Chondrocyte (in vitro differentiated cells): Measurements from ENCODE around the gene SFTPA1. TPM values are rescaled to one million over a fixed set of nuclear protein-coding genes. Genes with fewer than 3 reads are reported as not detected.
"Not testable (repeated sequence)": the region's sequence is repeated elsewhere in the genome, so short reads cannot be mapped to it uniquely, and the experiment has no call there.

Experiments used
- DNase-seq: peaks from one replicate; pipeline ENCODE4 v3.0.0; 2021; ENCODE audit warnings: mixed read lengths, low spot score
- H3K27ac Mint-ChIP-seq: one replicate; pipeline ENCODE4 v1.8.0; 2021; ENCODE audit warnings: mild to moderate bottlenecking, moderate library complexity, mixed read lengths; ENCODE audit not compliant: unreplicated experiment
- H3K27me3 Mint-ChIP-seq: 2 replicates; pipeline ENCODE4 v1.8.0; 2021; ENCODE audit warnings: low read depth, mixed read lengths
- H3K36me3 Mint-ChIP-seq: 2 replicates; pipeline ENCODE4 v1.8.0; 2021; ENCODE audit warnings: low read depth, mixed read lengths
- H3K4me1 Mint-ChIP-seq: 2 replicates; pipeline ENCODE4 v1.8.0; 2021; ENCODE audit warnings: low read depth, mild to moderate bottlenecking, mixed read lengths
- H3K4me3 Mint-ChIP-seq: one replicate; pipeline ENCODE4 v1.8.0; 2021; ENCODE audit warnings: mild to moderate bottlenecking, moderate library complexity, mixed read lengths; ENCODE audit not compliant: unreplicated experiment
- H3K9me3 Mint-ChIP-seq: 2 replicates; pipeline ENCODE4 v1.8.0; 2021; ENCODE audit warnings: low read depth, mixed read lengths
- total RNA-seq: library from RNA; stranded (reverse); gene quantifications from 3 replicates; pipeline ENCODE4 v1.2.1, GENCODE V29; 2021
- TF ChIP-seq, protein P1 (sequence below): fragments of 200-600 bp; sonication (generic); IDR thresholded peaks from 2 replicates; pipeline ENCODE4 v1.5.0; 2021; ENCODE audit warnings: antibody characterized with exemption, mild to moderate bottlenecking, moderate library complexity

Gene SFTPA1
- total RNA-seq, 1 donor from 2014 or later, result not detected

- Mint-ChIP-seq H3K4me3 (no peak overlapping the region), H3K9me3 (peaks cover 8% of the 10 kb centered on the region), H3K27ac (no peak overlapping the region), H3K36me3 (peaks cover 3% of the 10 kb centered on the region), H3K4me1 (no peaks in the 10 kb centered on the region), H3K27me3 (peaks cover 5% of the 10 kb centered on the region)
- TF ChIP-seq, protein P1, sequence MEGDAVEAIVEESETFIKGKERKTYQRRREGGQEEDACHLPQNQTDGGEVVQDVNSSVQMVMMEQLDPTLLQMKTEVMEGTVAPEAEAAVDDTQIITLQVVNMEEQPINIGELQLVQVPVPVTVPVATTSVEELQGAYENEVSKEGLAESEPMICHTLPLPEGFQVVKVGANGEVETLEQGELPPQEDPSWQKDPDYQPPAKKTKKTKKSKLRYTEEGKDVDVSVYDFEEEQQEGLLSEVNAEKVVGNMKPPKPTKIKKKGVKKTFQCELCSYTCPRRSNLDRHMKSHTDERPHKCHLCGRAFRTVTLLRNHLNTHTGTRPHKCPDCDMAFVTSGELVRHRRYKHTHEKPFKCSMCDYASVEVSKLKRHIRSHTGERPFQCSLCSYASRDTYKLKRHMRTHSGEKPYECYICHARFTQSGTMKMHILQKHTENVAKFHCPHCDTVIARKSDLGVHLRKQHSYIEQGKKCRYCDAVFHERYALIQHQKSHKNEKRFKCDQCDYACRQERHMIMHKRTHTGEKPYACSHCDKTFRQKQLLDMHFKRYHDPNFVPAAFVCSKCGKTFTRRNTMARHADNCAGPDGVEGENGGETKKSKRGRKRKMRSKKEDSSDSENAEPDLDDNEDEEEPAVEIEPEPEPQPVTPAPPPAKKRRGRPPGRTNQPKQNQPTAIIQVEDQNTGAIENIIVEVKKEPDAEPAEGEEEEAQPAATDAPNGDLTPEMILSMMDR, result no peak
- no peak for DNase-seq
Observed at GRCh38 chr10:79628988-79629954, 18.5 kb downstream of the SFTPA1 start.

GRCh38 chr10:79629955-79630327 lies 19.2 kb downstream of the SFTPA1 start:
- Mint-ChIP-seq H3K9me3 (peaks cover 8% of the 10 kb centered on the region), H3K36me3 (peaks cover 3% of the 10 kb centered on the region), H3K4me3 (no peak overlapping the region), H3K4me1 (no peaks in the 10 kb centered on the region), H3K27me3 (peaks cover 5% of the 10 kb centered on the region), H3K27ac (no peak overlapping the region)
- DNase-seq, result no peak
- TF ChIP-seq, protein P1, result no peak

- not testable (repeated sequence) for H3K4me3 Mint-ChIP-seq, DNase-seq, H3K27me3 Mint-ChIP-seq, H3K36me3 Mint-ChIP-seq, H3K4me1 Mint-ChIP-seq, H3K9me3 Mint-ChIP-seq, H3K27ac Mint-ChIP-seq
Observed at GRCh38 chr10:79636654-79637199, 26.0 kb downstream of the SFTPA1 start.

DNA sequence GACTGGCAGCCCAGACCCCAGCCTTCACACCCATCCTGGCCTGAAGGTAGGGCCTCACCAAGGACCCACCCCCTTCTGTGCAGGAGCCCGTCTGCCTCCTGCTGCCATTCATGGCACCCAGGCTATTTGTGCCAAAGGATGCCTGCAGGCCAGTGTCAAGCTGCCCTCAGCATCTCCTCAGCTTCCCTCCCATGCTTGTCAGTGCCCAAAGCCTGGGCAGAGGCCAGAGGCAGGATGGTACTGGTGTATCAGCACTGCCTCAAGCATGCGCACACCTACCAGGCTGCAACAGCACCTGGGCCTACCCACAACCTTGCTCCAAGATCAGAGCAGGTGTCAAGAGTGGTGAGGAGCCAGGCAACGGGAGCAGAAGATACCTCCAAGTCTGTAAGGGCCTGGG lies 27.6 kb downstream of the SFTPA1 start:
- Mint-ChIP-seq H3K27me3 (peaks cover 6% of the 10 kb centered on the region), H3K36me3 (no peaks in the 10 kb centered on the region), H3K4me3 (no peak overlapping the region), H3K4me1 (no peaks in the 10 kb centered on the region), H3K27ac (no peak overlapping the region), H3K9me3 (peaks cover 2% of the 10 kb centered on the region)
- TF ChIP-seq, protein P1, result no peak
- no peak for DNase-seq

- H3K36me3 Mint-ChIP-seq, DNase-seq, H3K27me3 Mint-ChIP-seq, H3K4me3 Mint-ChIP-seq, H3K9me3 Mint-ChIP-seq, H3K27ac Mint-ChIP-seq, H3K4me1 Mint-ChIP-seq: not testable (repeated sequence)
Observed at GRCh38 chr10:79652695-79653094, 42.0 kb downstream of the SFTPA1 start.

DNA sequence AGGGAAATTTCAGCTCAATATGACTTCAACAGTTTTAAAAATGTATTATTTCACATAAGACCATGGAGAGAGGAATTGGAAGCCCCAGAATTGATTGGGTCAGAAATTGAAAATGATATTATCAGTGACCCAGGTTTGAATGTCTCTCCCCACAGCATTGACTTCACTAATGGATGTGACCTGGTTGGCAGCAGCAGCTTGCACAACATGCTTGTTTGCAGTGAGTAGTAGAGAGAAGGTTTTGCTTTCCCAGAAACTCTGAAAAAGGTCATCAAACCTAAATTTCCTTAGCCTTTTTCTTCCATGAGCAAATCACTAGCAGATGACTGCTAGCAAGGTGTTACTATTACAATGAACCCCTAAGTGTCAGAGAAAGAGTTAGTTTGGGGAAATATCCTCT lies 52.5 kb downstream of the SFTPA1 start:
- not testable (repeated sequence) for DNase-seq, H3K27ac Mint-ChIP-seq, H3K27me3 Mint-ChIP-seq, H3K4me3 Mint-ChIP-seq, H3K4me1 Mint-ChIP-seq, H3K9me3 Mint-ChIP-seq, H3K36me3 Mint-ChIP-seq

DNA sequence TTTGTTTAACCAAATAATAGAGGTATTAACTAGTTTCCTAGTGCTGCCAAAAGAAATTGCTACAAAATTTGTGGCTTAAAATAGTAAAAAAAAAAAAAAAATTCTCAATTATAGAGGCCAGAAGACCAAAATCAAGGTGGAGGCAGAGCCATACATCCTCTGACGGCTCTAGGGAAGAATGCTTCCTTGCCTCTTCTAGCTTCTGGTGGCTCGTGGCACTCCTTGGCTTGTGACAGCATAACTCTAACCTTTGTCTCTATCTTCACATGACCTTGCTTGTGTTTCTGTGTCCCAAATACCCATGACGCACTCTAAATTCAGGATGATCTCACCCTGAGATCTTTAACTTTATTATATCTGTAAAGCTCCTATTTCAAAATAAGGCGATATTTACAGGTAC lies 53.9 kb downstream of the SFTPA1 start:
- not testable (repeated sequence) for H3K4me3 Mint-ChIP-seq, H3K27me3 Mint-ChIP-seq, DNase-seq

More for the DNA sequence above, 53.9 kb downstream of the SFTPA1 start:
- not testable (repeated sequence) for H3K27ac Mint-ChIP-seq, H3K4me1 Mint-ChIP-seq, H3K36me3 Mint-ChIP-seq, H3K9me3 Mint-ChIP-seq

Other genes starting within 250 kb of the SFTPA1 start
- 37.4 to 45.1 TPM (median 43.8 TPM) in 3 replicates for gene ZCCHC24, start 165.3 kb upstream of the SFTPA1 start, total RNA-seq
- gene EIF5AL1, start 98.4 kb upstream of the SFTPA1 start, total RNA-seq, result 0.17 to 0.23 TPM (median 0.20 TPM) in 3 replicates
- gene SFTPA2, start 50.5 kb upstream of the SFTPA1 start, total RNA-seq, result not detected in 3 replicates
- gene NUTM2B, start 92.3 kb downstream of the SFTPA1 start, total RNA-seq, result 0.36 to 0.63 TPM (median 0.37 TPM) in 3 replicates
- 0.52 to 0.80 TPM (median 0.74 TPM) in 3 replicates for gene NUTM2E, start 215.8 kb downstream of the SFTPA1 start, total RNA-seq